Measurements from ENCODE around the gene ELAPOR2.
A peak's percentile ranks its signal among the peaks of the same experiment; 100 is the strongest.
"Not testable (repeated sequence)": the region's sequence is repeated elsewhere in the genome, so short reads cannot be mapped to it uniquely, and the experiment has no call there.

Gene ELAPOR2

GRCh38 chr7:87059525-87060287 lies at the start of gene ELAPOR2:
Gene ELAPOR2, minus strand, starts transcription at chr7:87059654. Its CDS starts 141 bp downstream, at chr7:87059513.
- peak; percentile 87 for DNase-seq

GRCh38 chr7:87107949-87108776 lies 48.7 kb upstream of the ELAPOR2 start:
- DNase-seq = no peak

- no peak for DNase-seq
These were observed 47.6 kb upstream of the ELAPOR2 start for GRCh38 chr7:87106974-87107612.

- DNase-seq = no peak
These were observed 45.9 kb upstream of the ELAPOR2 start for GRCh38 chr7:87105401-87105800.

DNA sequence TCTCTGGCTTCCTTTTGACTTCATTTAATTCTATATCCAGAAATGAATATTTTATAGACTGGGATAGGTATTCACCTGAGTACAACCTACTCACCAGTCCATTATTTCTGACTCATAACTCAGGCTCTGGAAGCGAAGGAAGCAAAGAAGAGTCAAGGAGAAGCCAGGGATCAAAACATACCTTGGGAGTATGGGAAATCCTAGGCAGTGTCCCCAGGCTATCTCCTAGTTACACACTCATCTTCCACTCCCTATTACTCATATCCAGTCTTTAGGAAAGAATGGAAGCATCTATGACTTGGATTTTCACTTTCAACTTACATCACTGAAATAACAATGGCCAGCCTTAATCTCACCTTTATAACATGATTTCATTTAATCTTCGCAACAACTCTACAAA lies 40.9 kb upstream of the ELAPOR2 start:
- DNase-seq = no peak

- DNase-seq = not testable (repeated sequence)
These were observed 37.9 kb upstream of the ELAPOR2 start for GRCh38 chr7:87097375-87097774.

DNA sequence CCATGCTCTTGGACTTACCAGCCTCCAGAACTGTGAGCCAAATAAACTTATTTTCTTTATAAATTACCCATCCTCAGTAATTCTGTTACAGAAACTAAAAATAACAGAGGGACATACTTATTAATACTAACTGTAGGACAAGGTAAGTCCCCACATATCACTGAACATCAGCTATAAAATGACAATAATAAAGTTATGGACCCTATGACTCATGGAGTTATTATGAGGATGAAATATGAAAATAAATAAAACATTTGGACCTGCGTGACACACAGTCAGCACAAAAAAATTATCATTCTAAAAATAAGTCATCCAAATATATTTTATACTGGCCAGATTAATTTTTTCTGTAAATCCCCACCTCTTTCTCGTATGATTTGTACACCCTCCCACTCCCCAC lies 34.9 kb upstream of the ELAPOR2 start:
- DNase-seq = no peak

GRCh38 chr7:87092568-87093091 lies 33.2 kb upstream of the ELAPOR2 start:
- no peak for DNase-seq

GRCh38 chr7:87091487-87092066 lies 32.1 kb upstream of the ELAPOR2 start:
- DNase-seq = no peak

- no peak for DNase-seq
These were observed 24.5 kb upstream of the ELAPOR2 start for GRCh38 chr7:87083865-87084519.

GRCh38 chr7:87082675-87083074 lies 23.2 kb upstream of the ELAPOR2 start:
- no peak for DNase-seq

DNA sequence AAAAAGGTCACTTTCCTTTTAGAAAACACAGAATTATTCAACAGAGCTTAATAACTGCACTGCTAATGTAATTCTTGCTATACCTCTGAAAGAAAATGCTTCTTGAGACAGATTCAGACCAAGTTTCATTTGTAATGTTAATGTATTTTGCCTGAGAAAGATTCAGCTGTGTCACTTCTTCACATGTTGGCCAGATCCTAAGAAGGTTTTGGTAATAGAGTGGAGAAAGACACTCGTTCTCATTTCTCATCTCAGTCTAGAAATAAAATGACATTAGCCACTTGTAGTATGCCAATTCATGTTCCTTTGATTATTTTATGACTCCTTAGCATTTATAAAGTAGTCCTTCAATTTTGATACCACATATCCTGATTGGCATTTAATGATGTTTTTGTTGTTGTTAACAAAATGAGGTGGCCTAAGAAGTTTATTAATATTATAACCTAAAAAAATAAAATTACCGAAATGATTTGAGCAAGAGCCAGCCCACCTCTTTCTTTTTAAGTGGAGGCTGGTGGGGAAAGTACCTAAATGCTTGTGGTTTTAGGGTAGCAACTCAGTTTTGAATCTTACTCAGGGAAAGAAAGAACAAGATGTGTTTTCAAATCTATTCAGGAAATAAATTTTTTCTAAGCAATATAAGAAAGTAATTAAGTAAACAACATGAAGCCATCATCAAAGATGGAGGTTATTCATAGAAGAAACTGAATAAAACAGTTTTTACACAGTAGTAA lies 16.4 kb upstream of the ELAPOR2 start:
- DNase-seq = no peak

DNA sequence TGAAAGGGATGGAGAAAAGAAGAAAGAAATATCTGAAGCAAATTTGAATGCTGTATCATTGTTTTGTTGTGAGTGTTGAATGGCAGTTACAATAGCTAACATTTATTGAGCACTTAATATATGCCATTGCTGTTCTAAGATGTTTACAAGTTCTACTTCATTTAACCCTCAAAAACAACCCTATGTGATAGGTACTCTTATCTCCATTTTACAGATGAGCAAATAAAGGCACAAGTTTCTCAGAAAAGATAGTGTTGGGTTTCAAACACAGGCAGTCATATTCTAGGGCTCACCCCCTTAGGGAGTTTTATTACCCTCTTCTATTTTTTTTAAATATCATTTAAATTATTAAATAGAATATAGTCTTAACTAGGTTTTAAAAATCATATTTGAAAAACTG lies 8.3 kb upstream of the ELAPOR2 start:
- no peak for DNase-seq

- DNase-seq = no peak
These were observed 759 bp upstream of the ELAPOR2 start for GRCh38 chr7:87060288-87060537.

GRCh38 chr7:87058744-87059524 lies 520 bp downstream of the ELAPOR2 start:
- DNase-seq = peak; percentile 63

DNA sequence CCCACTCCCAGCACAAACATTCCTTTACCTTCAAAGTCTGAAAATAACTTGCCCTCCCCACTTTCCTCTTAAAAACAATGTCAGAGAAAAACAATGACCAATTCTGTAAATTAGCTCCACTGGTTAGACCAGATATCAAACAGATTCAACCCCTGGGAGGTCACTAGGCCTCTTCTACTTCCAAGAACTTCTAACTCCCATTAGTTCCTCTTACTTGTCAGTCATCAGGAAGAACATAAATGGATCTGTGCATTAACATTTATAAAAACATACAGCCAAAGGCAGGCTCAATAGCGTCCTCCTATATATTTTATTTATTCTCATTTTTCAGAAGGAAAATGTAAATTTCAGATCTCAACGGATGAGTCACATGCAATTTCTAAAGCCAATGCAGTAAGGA lies 2.2 kb downstream of the ELAPOR2 start:
- DNase-seq = no peak

DNA sequence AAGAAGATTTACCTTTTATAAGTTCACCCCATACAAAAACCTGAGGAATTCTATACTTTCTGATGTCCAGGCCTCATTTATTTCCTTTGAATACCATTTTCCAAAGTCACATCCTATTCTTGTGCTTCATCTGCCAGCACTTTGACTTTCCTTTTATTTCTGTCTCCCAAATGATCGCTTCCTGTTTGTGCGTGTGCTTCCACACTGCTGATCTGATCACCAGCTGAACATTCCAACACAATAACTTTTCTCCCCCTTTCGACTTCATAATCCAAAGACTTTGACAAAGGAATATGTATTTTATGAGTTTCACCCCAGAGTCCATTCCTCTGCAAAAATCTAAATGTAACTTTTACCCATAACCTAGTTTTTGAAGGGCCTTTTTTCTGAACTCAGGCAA lies 3.1 kb downstream of the ELAPOR2 start:
- no peak for DNase-seq

GRCh38 chr7:87048839-87049238 lies 10.6 kb downstream of the ELAPOR2 start:
- no peak for DNase-seq

GRCh38 chr7:87046456-87046855 lies 13.0 kb downstream of the ELAPOR2 start:
- no peak for DNase-seq

DNA sequence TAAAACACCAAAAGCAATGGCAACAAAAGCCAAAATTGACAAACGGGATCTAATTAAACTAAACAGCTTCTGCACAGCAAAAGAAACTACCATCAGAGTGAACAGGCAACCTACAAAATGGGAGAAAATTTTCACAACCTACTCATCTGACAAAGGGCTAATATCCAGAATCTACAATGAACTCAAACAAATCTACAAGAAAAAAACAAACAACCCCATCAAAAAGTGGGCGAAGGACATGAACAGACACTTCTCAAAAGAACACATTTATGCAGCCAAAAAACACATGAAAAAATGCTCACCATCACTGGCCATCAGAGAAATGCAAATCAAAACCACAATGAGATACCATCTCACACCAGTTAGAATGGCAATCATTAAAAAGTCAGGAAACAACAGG lies 14.7 kb downstream of the ELAPOR2 start:
- not testable (repeated sequence) for DNase-seq

- DNase-seq = not testable (repeated sequence)
These were observed 17.9 kb downstream of the ELAPOR2 start for GRCh38 chr7:87041586-87041985.

All from NCI-H2227 treated with DMSO at 0.1 percent for 48 hours (cell line).